HG03280 (cell line): ENCODE data around the gene TMEM130.
A peak's percentile ranks its signal among the peaks of the same experiment; 100 is the strongest.
"Not testable (repeated sequence)": the region's sequence is repeated elsewhere in the genome, so short reads cannot be mapped to it uniquely, and the experiment has no call there.

ENCODE experiments used
- ATAC-seq: cut with Tn5 transposase; IDR thresholded peaks from one replicate; pipeline ENCODE4 v1.9.1; 2021; ENCODE audit warnings: mild to moderate bottlenecking, moderate library complexity; ENCODE audit not compliant: unreplicated experiment

TMEM130 gene

DNA sequence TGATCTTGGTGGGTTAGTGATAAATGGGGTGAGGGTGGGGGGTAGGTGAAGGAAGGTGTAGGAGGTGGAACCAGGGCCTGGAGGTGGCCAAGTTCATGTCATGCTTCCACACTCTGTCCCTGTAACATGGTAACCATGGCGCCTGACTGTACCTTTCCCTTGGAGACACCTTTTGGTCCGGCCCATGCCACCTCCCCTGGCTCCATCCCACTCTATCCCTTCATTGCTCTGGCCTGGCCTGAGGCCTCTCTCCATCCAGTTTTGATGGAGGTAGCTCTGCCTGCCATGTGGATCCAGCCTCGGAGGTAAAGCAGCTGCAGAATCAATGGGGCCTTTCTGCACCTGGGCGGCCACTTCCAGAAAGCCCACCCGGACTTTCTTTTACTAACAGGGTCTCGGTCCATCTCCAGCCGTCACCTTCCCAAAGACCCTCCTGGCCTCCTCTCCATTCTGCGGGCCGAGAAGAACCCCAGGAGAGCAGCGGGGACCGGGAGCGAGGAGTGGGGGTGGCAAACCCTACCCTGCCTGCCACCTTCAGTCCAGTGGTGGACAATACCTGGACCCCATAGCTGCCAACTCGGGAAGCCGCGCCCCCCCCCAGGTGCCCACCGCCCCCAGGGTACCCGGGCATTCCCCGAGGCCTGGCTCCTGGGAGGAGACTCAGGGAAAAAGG lies 8.0 kb upstream of the TMEM130 start:
- no peak for ATAC-seq

GRCh38 chr7:98877146-98877545 lies 7.3 kb upstream of the TMEM130 start:
- ATAC-seq, result no peak

DNA sequence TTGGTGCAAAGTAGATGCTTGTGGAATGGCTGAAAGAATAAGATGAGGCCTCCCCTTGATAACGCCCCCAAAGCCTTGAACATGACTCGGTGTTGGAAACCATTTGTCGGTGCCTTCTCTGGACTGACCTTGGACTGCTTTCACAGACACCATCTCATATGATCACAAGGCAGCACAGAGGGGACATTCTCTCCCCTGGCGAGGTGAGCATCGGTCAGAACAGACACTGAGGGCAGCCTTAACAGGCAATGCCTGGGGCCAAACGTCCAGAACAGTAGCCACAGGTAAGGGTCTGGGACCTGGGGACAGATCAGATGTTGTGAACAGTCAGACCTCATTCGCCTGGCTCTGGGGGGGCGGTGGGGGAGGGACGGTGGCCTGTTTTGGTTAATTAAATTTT lies 5.7 kb upstream of the TMEM130 start:
- ATAC-seq, result no peak

GRCh38 chr7:98874942-98875341 lies 5.1 kb upstream of the TMEM130 start:
- no peak for ATAC-seq

- ATAC-seq, result not testable (repeated sequence)
These were observed 3.8 kb upstream of the TMEM130 start for GRCh38 chr7:98873610-98874009.

- ATAC-seq, result no peak
These were observed 2.6 kb upstream of the TMEM130 start for GRCh38 chr7:98872328-98872924.

DNA sequence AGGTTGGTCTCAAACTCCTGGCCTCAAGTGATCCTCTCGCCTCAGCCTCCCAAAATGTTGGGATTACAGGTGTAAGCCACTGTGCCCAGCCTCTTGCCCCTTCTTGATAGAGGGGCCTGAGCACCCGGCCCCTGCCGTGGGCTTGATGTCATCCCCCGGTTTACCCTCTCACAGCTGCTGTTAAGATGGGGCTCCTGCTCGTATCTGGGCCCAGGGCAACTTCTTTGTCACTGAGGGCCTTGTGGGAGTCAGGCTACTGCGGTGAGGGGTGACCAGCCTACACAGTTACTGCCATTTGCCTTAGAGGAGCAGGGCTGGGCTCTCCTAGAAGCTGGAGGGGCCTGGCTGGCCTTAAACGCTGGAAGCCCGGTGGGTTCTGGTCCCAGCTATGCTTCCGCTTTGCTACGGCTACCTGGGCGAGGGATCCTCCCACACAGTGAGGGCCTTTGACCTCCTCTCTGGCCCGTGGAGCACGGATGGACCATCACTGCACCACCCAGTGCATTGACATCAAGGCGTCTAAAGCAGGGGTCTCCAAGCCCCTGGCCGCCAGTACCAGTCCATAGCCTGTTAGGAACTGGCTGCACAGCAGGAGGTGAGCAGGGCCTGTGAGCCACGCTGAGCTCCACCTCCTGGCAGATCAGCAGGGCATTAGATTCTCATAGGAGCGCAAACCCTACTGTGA lies 1.1 kb upstream of the TMEM130 start:
- ATAC-seq, result no peak

- ATAC-seq, result peak; percentile 67
These were observed 372 bp upstream of the TMEM130 start for GRCh38 chr7:98870121-98870651.

DNA sequence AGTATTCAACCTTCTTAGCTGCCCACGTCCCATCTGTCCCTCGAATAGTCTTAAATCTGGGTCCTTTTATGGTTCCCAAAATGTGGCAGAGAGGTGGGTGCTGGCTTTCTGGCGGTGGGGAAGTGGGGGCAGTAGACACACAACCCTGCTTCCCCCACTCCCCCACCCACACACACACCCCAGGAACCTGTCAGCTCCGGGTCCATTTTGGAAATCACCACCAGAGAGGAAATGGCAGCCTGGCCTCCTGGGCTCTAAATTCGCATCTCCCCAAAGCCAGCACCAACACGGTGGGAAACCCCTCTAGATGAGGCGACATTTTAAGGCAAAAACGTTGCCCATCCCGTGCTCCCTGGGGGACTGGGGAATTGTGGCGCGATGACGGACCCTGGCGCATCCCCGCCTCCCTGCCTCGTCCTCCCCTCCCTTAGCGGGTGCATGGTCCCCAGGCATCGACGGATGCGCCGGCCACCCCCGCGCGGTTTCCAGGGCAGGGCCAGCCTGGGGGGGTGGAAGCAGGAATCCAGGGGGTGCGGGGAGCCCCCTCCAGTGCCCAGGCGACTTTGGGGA lies 702 bp downstream of the TMEM130 start:
- ATAC-seq, result no peak

DNA sequence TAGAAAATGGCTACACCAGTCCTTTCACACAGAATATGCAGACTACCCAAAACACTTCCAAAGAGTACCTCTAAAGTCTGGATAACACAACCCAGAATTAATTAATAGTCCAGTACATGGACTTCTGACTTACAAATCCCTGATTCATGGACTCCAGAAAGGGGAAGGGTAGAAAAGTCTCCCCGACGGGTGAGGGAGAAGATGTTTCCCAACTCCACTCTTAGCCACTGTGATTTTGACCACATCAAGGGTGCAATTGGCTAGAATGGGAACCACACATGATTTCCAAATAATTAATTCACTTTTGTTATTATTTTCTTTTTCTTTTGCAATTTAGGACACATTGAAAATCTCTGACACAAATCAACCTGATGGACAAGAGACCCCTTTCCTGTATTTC lies 1.4 kb downstream of the TMEM130 start:
- ATAC-seq, result no peak

DNA sequence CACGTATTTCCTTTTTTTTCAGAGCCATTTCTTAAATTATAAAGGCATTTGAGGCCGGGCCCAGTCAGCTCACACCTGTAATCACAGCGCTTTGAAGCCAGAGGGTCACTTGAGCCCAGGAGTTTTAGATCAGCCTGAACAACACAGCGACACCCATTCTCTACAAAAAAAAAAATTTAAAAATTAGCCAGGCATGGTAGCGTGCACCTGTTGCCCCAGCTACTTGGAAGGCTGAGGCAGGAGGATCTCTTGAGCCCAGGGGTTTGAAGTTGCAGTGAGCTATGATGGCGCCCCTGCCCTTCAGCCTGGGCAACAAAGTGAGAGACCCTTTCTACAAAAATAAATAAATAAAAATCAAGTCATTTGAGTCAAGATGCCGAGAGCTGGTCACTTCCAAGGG lies 3.0 kb downstream of the TMEM130 start:
- ATAC-seq, result no peak

DNA sequence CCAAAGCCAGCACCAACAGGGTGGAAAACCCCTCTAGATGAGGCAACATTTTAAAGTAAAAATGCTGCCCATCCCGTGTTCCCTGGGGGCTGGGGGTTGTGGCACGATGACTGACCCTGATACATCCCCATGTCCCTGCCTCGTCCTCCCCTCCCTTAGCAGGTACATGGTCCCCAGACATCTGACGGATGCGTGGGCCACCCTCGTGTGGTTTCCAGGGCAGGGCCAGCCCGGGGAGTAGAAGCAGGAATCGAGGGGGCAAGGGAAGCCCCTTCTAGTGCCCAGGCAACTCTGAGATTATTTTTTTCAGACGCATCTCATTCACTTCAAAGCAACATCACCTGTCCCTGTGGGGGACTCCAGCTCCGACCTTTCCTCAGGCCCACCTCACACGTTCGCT lies 3.5 kb downstream of the TMEM130 start:
- ATAC-seq, result no peak

GRCh38 chr7:98864731-98865453 lies 4.9 kb downstream of the TMEM130 start:
- no peak for ATAC-seq

DNA sequence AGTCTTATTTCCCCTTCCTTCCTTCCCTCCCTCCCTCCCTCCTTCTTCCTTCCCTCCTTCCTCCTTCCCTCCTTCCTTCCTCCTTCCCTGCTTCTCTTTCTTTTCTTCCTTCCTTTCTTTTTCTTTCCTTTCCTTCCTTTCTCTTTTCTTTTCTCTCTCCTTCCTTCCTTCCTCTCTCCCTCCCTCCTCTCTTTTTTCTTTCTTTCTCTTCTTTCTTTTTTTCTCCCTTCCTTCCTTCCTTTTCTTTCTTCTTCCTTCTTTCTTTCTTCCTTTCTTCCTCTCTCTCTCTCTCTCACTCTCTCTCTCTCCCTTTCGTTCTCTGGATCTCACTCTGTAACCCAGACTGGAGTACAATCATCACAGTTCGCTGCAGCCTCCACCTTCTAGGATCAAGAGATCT lies 6.2 kb downstream of the TMEM130 start:
- no peak for ATAC-seq

- no peak for ATAC-seq
These were observed 6.9 kb downstream of the TMEM130 start for GRCh38 chr7:98862716-98863420.

DNA sequence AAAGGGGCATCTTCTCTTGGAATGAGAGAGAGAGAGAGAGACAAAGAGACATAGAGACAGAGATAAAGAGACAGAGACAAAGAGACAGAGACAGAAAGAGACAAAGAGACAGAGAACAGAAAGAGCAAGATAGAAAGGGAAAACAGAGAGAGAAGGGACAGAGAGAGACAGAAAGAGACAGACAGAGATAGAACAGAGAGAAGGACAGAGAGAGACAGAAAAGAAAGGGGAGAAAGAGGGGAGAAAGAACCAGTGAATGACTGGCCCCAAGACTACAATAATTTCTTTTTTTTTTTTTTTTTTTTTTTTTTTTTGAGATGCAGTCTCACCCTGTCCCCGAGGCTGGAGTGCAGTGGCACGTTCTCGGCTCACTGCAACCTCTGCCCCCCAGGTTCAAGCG lies 7.6 kb downstream of the TMEM130 start:
- ATAC-seq, result no peak

GRCh38 chr7:98860071-98860470 lies 9.7 kb downstream of the TMEM130 start:
- ATAC-seq, result no peak

DNA sequence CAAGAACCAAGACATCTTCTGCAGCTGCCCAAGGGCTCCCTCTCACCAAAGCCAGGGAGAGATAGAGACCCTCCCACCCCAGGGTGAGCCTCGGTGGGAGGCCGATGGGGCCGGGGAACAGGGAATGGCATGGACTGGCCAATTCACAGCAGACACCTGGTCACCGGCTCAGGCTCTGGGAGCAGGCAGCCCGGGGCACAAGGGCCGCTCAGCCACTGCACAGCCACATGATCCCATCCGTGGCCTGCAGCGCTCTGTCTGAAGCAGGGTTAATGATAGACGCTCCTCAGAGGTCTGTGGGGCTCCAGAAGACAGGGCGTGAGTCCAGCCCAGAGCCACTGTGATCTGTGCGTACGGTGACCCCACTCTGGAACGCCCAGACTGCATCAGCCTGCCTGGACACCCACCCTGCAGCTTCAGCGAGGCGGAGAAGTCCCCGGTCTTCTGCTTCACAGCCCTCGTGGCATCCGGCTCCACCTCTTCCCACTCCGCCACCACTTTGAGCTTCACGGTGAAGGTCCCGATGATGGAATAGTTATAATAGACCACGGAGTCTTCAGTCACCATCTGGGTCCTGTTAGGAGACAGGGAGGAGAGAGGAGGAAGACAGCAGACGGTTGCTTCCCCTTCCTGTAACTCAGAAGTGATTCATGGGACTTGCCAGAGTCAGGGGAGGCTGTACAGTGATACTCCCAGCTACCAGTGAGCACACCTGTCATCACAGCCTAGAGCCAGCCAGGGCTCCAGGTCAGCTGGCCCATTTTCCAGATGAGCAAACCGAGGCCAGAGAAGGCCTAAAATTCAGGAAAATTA lies 14.0 kb downstream of the TMEM130 start:
- no peak for ATAC-seq

GRCh38 chr7:98852826-98853225 lies 17.0 kb downstream of the TMEM130 start:
- ATAC-seq, result no peak

GRCh38 chr7:98848918-98849317 lies 20.9 kb downstream of the TMEM130 start:
- no peak for ATAC-seq
